GM12878 (cell line): Measurements from ENCODE around the gene ICE1.

Source experiments
- EZH2 ChIP-seq: IDR thresholded peaks from 2 replicates; pipeline ENCODE4 v1.6.1; 2012; ENCODE audit warnings: low read depth, mild to moderate bottlenecking, control low read depth, inconsistent platforms, low read length, borderline replicate concordance; ENCODE audit not compliant: control insufficient read depth
- NFYB ChIP-seq: IDR thresholded peaks from 2 replicates; pipeline ENCODE4 v1.6.1; 2011; ENCODE audit warnings: low read depth, mild to moderate bottlenecking, low read length, improper control_type of control experiment, moderate library complexity; ENCODE audit not compliant: insufficient read depth
- ZNF207 ChIP-seq: fragments of 450-650 bp; IDR thresholded peaks from 2 replicates; pipeline ENCODE4 v1.6.1; 2014; ENCODE audit warnings: antibody characterized with exemption, mild to moderate bottlenecking, borderline replicate concordance
- TF ChIP-seq, protein P1 (sequence below): IDR thresholded peaks from 2 replicates; pipeline ENCODE4 v1.6.1; 2012; ENCODE audit warnings: mild to moderate bottlenecking, low read depth, low read length

DNA sequence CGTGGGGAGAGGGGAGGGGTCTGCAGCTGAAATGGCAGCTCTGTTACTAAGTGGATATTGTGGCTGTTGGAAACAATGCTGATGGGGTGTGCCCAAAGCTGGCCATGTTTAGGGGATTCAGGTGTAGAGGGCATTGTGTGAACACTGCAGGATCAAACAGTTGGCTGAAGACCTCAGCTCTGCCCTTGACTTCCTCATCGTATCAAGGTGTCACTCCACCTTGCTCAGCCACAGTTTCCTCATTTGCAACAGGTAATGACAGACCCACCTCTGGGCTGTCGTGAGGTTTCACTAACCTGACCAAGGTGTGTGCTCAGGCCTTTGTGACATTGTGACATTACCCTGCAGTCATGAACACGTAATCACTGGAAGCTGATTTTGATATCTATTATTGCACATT is 111.9 kb downstream of the ICE1 start:
- no peak for TF ChIP-seq ZNF207
- TF ChIP-seq, protein P1, sequence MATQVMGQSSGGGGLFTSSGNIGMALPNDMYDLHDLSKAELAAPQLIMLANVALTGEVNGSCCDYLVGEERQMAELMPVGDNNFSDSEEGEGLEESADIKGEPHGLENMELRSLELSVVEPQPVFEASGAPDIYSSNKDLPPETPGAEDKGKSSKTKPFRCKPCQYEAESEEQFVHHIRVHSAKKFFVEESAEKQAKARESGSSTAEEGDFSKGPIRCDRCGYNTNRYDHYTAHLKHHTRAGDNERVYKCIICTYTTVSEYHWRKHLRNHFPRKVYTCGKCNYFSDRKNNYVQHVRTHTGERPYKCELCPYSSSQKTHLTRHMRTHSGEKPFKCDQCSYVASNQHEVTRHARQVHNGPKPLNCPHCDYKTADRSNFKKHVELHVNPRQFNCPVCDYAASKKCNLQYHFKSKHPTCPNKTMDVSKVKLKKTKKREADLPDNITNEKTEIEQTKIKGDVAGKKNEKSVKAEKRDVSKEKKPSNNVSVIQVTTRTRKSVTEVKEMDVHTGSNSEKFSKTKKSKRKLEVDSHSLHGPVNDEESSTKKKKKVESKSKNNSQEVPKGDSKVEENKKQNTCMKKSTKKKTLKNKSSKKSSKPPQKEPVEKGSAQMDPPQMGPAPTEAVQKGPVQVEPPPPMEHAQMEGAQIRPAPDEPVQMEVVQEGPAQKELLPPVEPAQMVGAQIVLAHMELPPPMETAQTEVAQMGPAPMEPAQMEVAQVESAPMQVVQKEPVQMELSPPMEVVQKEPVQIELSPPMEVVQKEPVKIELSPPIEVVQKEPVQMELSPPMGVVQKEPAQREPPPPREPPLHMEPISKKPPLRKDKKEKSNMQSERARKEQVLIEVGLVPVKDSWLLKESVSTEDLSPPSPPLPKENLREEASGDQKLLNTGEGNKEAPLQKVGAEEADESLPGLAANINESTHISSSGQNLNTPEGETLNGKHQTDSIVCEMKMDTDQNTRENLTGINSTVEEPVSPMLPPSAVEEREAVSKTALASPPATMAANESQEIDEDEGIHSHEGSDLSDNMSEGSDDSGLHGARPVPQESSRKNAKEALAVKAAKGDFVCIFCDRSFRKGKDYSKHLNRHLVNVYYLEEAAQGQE = no peak
- no peak for TF ChIP-seq EZH2
- TF ChIP-seq NFYB = no peak
